Measurements from ENCODE around the gene NTSR2.

Gene NTSR2

GRCh38 chr2:11672407-11672806, 2.4 kb upstream of the NTSR2 start:
- no peaks in the 10 kb centered on the region for H3K36me3 ChIP-seq
- intact Hi-C loops (cut with DNase I; ENCODE audit: low total_unique reads): no loop called here
- peaks cover 0 to 64% of the 10 kb centered on the region in 2 donors for H3K27me3 ChIP-seq
- DNase-seq: no peak
- H3K4me3 ChIP-seq: no peak overlapping the region
- no peak for TF ChIP-seq CTCF (IDR thresholded peaks at IDR 0.05)
- peaks cover 0 to 9% (median 6%) of the 10 kb centered on the region in 4 donors for H3K4me1 ChIP-seq
- H3K27ac ChIP-seq: no peak overlapping the region
- peaks cover 0 to 5% (median 0%) of the 10 kb centered on the region in 3 donors for H3K9me3 ChIP-seq

GRCh38 chr2:11667866-11668637, 1.9 kb downstream of the NTSR2 start:
- intact Hi-C loops (cut with DNase I; ENCODE audit: low total_unique reads): no loop called here
- no peaks in the 10 kb centered on the region for H3K36me3 ChIP-seq

GRCh38 chr2:11667194-11667593, 2.8 kb downstream of the NTSR2 start:
- no peak overlapping the region for H3K4me3 ChIP-seq
- no peak for DNase-seq
- no peaks in the 10 kb centered on the region for H3K36me3 ChIP-seq
- no peak overlapping the region for H3K27ac ChIP-seq
- no peak for TF ChIP-seq CTCF (IDR thresholded peaks at IDR 0.05)
- peaks cover 0 to 9% (median 6%) of the 10 kb centered on the region in 4 donors for H3K4me1 ChIP-seq
- H3K9me3 ChIP-seq: peaks cover 0 to 3% (median 0%) of the 10 kb centered on the region in 3 donors
- peaks cover 0 to 60% of the 10 kb centered on the region in 2 donors for H3K27me3 ChIP-seq
- intact Hi-C loops (cut with DNase I; ENCODE audit: low total_unique reads): no loop called here

More at GRCh38 chr2:11667866-11668637, 1.9 kb downstream of the NTSR2 start:
- Histone ChIP-seq H3K27me3 (peaks cover 0 to 60% of the 10 kb centered on the region in 2 donors), H3K27ac (no peak overlapping the region), H3K9me3 (peaks cover 0 to 2% (median 0%) of the 10 kb centered on the region in 3 donors), H3K4me3 (no peak overlapping the region), H3K4me1 (peaks cover 0 to 9% (median 6%) of the 10 kb centered on the region in 4 donors)
- DNase-seq: no peak
- TF ChIP-seq CTCF (IDR thresholded peaks at IDR 0.05): no peak

- intact Hi-C loops (cut with DNase I; ENCODE audit: low total_unique reads): no loop called here
- H3K4me3 ChIP-seq: no peak overlapping the region
Measured at GRCh38 chr2:11665510-11666362, 4.3 kb downstream of the NTSR2 start.

More at GRCh38 chr2:11665510-11666362, 4.3 kb downstream of the NTSR2 start:
- DNase-seq: no peak
- Histone ChIP-seq H3K27ac (no peak overlapping the region), H3K9me3 (peaks cover 0 to 3% (median 0%) of the 10 kb centered on the region in 3 donors), H3K4me1 (peaks cover 0 to 9% (median 6%) of the 10 kb centered on the region in 4 donors), H3K36me3 (no peaks in the 10 kb centered on the region), H3K27me3 (peaks cover 0 to 55% of the 10 kb centered on the region in 2 donors)
- no peak for TF ChIP-seq CTCF (IDR thresholded peaks at IDR 0.05)

Data from tibial artery (tissue), 4 donors.